Subcutaneous abdominal adipose tissue (tissue), 5 donors: Measurements from ENCODE around the gene NCKAP5L.
A peak's percentile ranks its signal among the peaks of the same experiment; 100 is the strongest.

Experiments
- H3K27ac ChIP-seq: one replicate; pipeline ENCODE4 v1.7.0; 2013; ENCODE audit warnings: low read depth, mild to moderate bottlenecking, inconsistent platforms, low read length, moderate library complexity
- H3K27me3 ChIP-seq, 5 donors: one replicate each; pipeline ENCODE4 v1.7.0; 2013; ENCODE audit warnings: low read length in 5 of 5, inconsistent platforms in 1 of 5; ENCODE audit not compliant: control insufficient read depth in 5 of 5, insufficient read depth in 4 of 5
- H3K36me3 ChIP-seq, 5 donors: one replicate each; pipeline ENCODE4 v1.7.0; 2013; ENCODE audit warnings: low read length in 5 of 5; ENCODE audit not compliant: control insufficient read depth in 5 of 5, insufficient read depth in 5 of 5
- H3K4me1 ChIP-seq, 5 donors: one replicate each; pipeline ENCODE4 v1.7.0; 2013; ENCODE audit warnings: low read length in 5 of 5, mild to moderate bottlenecking in 3 of 5, moderate library complexity in 1 of 5; ENCODE audit not compliant: control insufficient read depth in 5 of 5, insufficient read depth in 5 of 5
- H3K4me3 ChIP-seq, 5 donors: one replicate each; pipeline ENCODE4 v1.7.0; 2013; ENCODE audit warnings: low read length in 5 of 5, low read depth in 1 of 5
- H3K9ac ChIP-seq, 5 donors: one replicate each; pipeline ENCODE4 v1.7.0; 2013; ENCODE audit warnings: low read length in 5 of 5, mild to moderate bottlenecking in 4 of 5, moderate library complexity in 3 of 5
- H3K9me3 ChIP-seq, 5 donors: one replicate each; pipeline ENCODE4 v1.7.0; 2013; ENCODE audit warnings: low read length in 5 of 5; ENCODE audit not compliant: control insufficient read depth in 5 of 5
- donor health status: healthy.
- donor health status: healthy.
- donor health status: healthy.
- donor health status: healthy.
- donor health status: healthy.

The NCKAP5L gene

DNA sequence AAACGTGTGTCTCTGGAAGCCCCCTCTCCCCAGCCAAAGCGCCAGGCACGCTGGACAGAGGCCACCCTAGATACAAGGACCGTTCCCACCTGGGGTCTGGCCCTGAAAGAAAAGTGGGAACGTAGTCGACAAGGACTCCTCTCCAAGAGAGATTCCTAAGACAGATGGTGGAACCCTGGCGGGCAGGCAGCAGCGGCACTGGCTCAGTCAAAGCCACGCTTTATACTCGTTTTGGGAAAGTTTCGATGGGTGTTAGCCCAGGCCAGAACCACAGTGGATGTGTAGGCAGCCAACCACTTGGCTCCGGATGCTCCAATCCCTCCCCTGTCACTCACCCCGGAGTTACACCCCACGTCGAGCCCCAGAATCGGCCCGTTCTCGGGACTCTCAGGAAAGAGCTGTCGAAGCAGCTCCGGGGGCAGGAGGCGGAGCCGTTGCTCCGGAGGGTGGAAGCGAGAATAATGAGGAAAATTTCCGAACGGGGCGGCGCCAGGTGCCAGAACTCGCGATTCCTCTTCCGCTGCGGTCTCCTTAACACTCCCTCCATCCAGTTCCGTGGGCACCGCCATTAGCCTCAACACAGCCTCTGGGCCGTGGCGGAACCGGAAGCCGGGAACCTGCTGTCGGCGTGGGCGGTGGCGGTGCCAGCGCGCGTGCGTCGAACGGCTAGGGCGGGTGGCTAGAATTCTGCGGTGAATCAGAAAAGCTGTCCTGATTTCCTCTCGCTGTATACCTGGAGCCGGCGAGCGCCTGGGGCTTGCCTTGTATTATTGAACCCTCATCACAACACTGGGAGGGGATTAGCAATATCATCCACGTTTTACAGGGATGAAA, 14.5 kb upstream of the NCKAP5L start, which contains the start of gene BCDIN3D:
Gene BCDIN3D (minus strand): TSS at position 588 of the 834 bp plus-strand sequence. CDS start 19 bp downstream, at position 569.
- peak within 1 kb of the TSS; percentile 68 to 90 (median 82) for H3K9ac ChIP-seq
- peaks cover 0 to 20% (median 18%) of the 10 kb centered on the region in 5 donors for H3K4me1 ChIP-seq
- peak within 1 kb of the TSS; percentile 73 to 97 (median 88) for H3K4me3 ChIP-seq
- H3K27ac ChIP-seq, result peak within 1 kb of the TSS; percentile 96
- H3K36me3 ChIP-seq, result peaks cover 0 to 4% (median 0%) of the 10 kb centered on the region in 5 donors
- H3K27me3 ChIP-seq, result peaks cover 0 to 7% (median 0%) of the 10 kb centered on the region in 5 donors
- no peaks in the 10 kb centered on the region for H3K9me3 ChIP-seq

DNA sequence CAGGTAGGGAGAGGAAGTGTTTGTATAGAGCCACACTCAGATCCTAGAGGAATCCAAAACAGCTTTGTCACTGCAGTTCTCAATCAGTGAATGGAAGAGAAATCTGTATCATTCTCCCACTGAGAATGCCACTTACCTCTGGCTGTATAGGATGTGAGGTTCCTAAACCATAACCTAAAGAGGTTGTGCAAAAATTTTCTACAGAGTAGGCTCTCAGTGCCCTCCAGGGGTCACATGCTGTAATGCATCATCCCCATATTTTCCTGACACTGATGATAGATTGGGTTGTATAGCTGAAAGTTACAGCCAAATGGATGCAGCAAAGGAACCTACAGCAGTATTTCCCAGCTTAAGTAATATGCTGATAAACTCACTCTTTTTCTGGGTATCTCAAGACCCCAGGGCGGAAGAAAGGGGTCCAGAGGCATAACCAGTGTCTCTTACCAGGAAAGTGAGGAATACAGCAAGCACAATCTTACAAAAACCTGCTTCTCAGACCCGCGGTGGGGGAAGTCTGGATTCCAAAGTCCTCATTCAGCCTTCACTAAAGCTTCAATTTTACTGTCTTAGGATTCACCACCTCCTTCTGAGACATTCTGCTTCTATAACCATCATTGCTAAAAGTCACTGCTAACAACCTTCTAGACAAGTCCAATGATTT, 10.9 kb upstream of the NCKAP5L start:
- Histone ChIP-seq H3K9ac (no peak overlapping the region), H3K27ac (no peak overlapping the region), H3K4me1 (peaks cover 0 to 20% (median 18%) of the 10 kb centered on the region in 5 donors), H3K27me3 (no peaks in the 10 kb centered on the region), H3K36me3 (peaks cover 0 to 4% (median 0%) of the 10 kb centered on the region in 5 donors), H3K9me3 (no peaks in the 10 kb centered on the region), H3K4me3 (no peak overlapping the region)

DNA sequence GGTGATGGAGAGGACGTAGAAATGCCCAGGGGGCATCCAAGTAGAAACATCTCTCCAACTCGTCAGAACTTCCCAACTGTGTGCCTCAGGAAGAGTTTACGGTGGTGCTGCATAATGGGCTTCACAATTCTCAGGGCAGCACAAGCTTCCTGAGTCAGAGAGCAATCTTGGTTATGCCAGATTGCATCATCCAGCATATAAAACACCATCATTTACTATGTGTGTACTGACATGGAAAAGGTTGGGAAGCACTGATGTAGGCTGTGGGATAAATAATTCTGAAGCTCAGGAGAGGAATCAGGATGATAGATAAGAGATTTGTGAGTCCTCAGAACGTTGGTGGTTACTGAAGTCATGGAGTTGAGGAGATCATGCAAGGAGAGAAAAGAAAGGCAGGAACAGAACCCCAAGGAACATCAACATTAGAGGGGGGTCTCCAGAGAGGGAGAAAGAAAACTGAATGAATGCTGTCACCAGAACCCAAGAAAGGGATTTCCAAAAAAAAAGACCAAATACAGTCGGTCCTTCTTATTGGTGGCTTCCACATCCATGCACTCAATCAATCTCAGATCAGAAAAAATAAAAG, 4.7 kb upstream of the NCKAP5L start:
- Histone ChIP-seq H3K27ac (no peak overlapping the region), H3K4me1 (peaks cover 4 to 9% (median 8%) of the 10 kb centered on the region in 5 donors), H3K36me3 (no peaks in the 10 kb centered on the region), H3K27me3 (no peaks in the 10 kb centered on the region), H3K9me3 (no peaks in the 10 kb centered on the region), H3K9ac (no peak overlapping the region), H3K4me3 (no peak overlapping the region)

DNA sequence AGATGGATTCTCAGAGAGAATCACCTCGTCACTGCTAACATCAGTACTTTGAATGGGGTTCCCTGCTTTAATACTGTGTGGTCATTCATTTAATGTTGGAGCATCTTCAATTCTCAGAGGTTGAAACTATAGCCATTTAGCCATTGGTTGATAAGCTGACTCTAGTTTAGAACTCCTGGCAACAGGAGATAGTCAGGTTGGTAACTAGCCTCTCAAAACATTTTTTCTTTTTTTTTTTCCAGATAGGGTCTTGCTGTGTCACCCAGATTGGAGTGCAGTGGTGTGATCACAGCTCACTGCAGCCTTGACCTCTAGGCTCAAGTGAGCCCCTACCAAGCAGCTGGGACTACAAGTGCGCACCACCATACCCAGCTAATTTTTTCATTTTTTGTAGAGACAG, 3.5 kb upstream of the NCKAP5L start:
- Histone ChIP-seq H3K27me3 (no peaks in the 10 kb centered on the region), H3K9me3 (no peaks in the 10 kb centered on the region), H3K4me3 (no peak overlapping the region), H3K9ac (no peak overlapping the region), H3K27ac (no peak overlapping the region), H3K4me1 (peaks cover 10 to 18% (median 17%) of the 10 kb centered on the region in 5 donors), H3K36me3 (no peaks in the 10 kb centered on the region)

DNA sequence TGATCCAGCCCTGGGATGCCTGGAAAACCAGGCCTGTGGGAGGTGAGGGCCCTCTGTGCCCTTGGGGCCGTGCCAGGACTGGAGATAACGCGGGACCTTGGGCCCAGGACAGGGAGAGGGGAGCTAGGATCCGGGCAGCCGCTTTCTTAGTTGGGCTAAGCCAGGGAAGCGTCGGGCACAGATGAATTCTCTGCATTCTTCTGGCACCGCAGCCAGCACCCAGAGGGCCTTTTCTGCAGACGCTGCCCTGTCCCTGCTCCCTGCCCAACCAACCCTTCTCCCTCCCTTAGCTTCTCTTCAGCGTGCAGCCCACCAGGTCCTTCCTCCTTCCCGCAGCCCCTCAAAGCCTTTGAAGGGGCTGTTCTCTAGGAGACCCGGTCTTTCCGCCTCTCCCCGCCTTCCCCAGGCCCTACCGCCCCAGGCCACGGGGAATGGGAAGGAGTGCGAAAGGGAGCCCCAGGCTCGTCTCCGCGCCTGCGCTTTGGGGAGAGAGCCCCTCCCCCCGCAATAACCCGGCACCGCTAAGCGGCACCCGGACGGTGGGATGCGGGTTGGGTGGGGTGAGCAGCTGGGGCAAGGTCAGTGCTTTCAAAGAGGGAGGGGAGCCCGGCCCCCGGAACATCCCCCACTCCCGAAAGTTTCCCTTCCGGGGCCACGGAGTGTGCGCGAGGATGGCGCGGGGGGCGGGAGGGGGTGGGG, 663 bp downstream of the NCKAP5L start:
- peak overlapping the region in 4 of 5 donors; percentile 49 to 81 (median 77) for H3K9ac ChIP-seq
- peak overlapping the region; percentile 69 to 88 (median 84) for H3K4me3 ChIP-seq
- H3K4me1 ChIP-seq, result peaks cover 13 to 58% (median 53%) of the 10 kb centered on the region in 5 donors
- H3K27ac ChIP-seq, result peak overlapping the region; percentile 91
- peaks cover 0 to 11% (median 0%) of the 10 kb centered on the region in 5 donors for H3K36me3 ChIP-seq
- H3K27me3 ChIP-seq, result no peaks in the 10 kb centered on the region
- H3K9me3 ChIP-seq, result no peaks in the 10 kb centered on the region

DNA sequence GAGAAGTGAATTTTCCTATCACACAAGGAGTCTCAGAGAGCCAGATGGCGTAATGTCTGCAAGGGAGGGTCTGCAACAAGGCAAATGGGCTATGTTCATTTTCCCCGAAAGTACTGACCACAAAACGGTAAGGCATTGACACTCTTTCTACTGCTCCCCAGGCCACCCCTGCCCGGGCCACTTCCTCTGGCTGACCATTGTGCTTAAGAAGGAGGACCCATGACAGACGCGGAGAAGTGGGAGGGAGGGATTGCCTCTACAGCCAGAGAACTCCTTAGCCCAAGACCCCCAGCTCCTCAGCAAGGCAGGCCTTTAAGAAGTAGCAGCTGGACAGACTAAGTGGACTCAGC, 1.2 kb downstream of the NCKAP5L start:
- H3K36me3 ChIP-seq, result peaks cover 0 to 16% (median 0%) of the 10 kb centered on the region in 5 donors
- peaks cover 13 to 58% (median 53%) of the 10 kb centered on the region in 5 donors for H3K4me1 ChIP-seq
- no peaks in the 10 kb centered on the region for H3K27me3 ChIP-seq
- peak overlapping the region; percentile 69 to 88 (median 84) for H3K4me3 ChIP-seq
- peak overlapping the region in 4 of 5 donors; percentile 49 to 81 (median 77) for H3K9ac ChIP-seq
- H3K27ac ChIP-seq, result peak overlapping the region; percentile 91
- H3K9me3 ChIP-seq, result no peaks in the 10 kb centered on the region

DNA sequence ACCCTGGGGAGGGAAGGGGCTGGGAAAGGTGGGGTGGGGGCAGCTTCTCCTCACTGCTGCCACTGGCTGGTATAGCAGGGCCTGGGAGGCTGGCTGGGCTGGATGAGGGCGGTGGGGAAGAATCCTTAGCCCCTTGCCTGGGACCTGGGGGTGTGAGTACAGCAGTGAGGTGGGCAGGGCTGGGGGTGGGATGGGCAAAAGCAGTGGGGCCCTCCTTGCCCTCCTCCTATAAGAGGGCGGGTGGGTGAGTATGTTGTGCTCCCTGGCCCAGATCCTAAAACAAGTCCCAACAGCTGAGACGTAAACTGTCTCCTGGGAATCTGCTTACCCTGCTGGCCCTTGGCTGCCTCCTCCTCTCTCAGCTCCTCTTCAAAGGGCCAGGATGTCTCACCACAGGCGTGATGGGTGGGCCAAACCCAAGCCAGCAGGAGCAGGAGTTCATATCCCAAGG, 2.2 kb downstream of the NCKAP5L start:
- Histone ChIP-seq H3K4me3 (peak overlapping the region in 4 of 5 donors; percentile 40 to 88 (median 74)), H3K9me3 (no peaks in the 10 kb centered on the region), H3K9ac (peak overlapping the region in 4 of 5 donors; percentile 17 to 63 (median 46)), H3K27me3 (no peaks in the 10 kb centered on the region), H3K36me3 (peaks cover 0 to 16% (median 0%) of the 10 kb centered on the region in 5 donors), H3K4me1 (peaks cover 13 to 69% (median 64%) of the 10 kb centered on the region in 5 donors), H3K27ac (peak overlapping the region; percentile 91)

DNA sequence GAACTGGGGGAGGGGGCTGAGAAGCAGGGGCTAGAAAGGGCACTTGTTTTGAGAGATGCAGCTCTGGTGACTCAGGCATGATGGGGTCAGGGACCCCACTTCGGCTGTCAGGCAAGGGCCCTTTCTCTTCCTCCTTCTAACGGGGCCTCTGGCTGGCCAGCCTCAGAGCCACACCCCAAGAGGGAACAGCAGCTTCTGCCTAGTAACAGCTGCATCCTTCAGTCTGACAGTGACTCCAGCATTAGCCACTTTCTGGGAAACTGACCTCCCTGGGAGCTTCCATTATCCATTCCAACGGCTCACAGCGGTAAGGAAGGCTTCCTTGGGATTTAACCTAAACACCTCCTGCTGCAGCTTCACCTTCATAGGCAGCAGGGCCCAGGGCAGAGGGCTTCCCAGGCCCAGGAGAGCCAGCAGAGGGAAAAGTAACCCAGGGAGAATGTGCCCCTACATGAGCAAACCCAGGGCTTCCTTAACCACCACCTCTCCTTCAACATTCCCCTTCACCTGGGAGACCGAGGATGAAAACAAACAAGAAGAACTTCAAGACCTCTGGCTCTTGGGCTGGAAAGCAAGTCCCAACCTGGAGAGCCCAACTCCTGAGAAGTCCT, 2.7 kb downstream of the NCKAP5L start:
- Histone ChIP-seq H3K27ac (peak overlapping the region; percentile 91), H3K27me3 (no peaks in the 10 kb centered on the region), H3K9me3 (no peaks in the 10 kb centered on the region), H3K9ac (peak overlapping the region in 3 of 5 donors; percentile 35 to 68 (median 63)), H3K4me1 (peaks cover 13 to 74% (median 69%) of the 10 kb centered on the region in 5 donors), H3K36me3 (peaks cover 0 to 16% (median 0%) of the 10 kb centered on the region in 5 donors), H3K4me3 (peak overlapping the region; percentile 18 to 69 (median 40))

DNA sequence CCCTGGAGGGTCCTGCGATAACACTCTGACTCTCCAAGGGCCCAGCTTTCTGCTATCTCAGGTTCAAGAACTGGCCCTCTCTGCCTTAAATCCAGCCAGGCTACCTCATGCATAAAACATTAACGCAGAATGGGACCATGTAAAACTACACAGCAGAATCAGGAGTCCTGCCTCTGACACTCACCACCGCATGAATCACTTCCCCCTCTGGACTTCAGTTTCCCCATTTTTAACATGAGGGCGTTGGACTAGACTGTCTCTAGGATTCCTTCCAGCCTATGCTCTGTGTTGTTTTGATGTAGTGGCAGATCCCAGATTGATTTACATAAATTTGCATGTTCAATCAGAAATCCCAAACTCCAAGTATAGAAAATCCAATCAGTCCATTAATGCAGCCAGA, 3.3 kb downstream of the NCKAP5L start:
- Histone ChIP-seq H3K27me3 (no peaks in the 10 kb centered on the region), H3K9me3 (no peaks in the 10 kb centered on the region), H3K27ac (peak overlapping the region; percentile 91), H3K9ac (peak overlapping the region in 3 of 5 donors; percentile 22 to 68 (median 35)), H3K4me3 (peak overlapping the region in 4 of 5 donors; percentile 18 to 57 (median 40)), H3K4me1 (peaks cover 13 to 75% (median 69%) of the 10 kb centered on the region in 5 donors), H3K36me3 (peaks cover 0 to 16% (median 0%) of the 10 kb centered on the region in 5 donors)
